ENCODE data around the gene ANGPTL7.

The ANGPTL7 gene

GRCh38 chr1:11211925-11212587 is 22.9 kb downstream of the ANGPTL7 start:
- TF ChIP-seq, protein P1, sequence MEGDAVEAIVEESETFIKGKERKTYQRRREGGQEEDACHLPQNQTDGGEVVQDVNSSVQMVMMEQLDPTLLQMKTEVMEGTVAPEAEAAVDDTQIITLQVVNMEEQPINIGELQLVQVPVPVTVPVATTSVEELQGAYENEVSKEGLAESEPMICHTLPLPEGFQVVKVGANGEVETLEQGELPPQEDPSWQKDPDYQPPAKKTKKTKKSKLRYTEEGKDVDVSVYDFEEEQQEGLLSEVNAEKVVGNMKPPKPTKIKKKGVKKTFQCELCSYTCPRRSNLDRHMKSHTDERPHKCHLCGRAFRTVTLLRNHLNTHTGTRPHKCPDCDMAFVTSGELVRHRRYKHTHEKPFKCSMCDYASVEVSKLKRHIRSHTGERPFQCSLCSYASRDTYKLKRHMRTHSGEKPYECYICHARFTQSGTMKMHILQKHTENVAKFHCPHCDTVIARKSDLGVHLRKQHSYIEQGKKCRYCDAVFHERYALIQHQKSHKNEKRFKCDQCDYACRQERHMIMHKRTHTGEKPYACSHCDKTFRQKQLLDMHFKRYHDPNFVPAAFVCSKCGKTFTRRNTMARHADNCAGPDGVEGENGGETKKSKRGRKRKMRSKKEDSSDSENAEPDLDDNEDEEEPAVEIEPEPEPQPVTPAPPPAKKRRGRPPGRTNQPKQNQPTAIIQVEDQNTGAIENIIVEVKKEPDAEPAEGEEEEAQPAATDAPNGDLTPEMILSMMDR (IDR thresholded peaks at IDR 0.05; ENCODE audit: insufficient read depth, low read length, poor library complexity, severe bottlenecking) = no peak
- H3K4me3 ChIP-seq (replicated peaks; ENCODE audit: low read depth, low read length) = no peak overlapping the region
- DNase-seq (ENCODE audit: extremely low read depth, insufficient read length) = no peak
- H3K27me3 ChIP-seq (replicated peaks; ENCODE audit: control insufficient read depth, insufficient read depth, low read length) = no peaks in the 10 kb centered on the region
- peaks cover 20% of the 10 kb centered on the region for H3K36me3 ChIP-seq (ENCODE audit: control insufficient read depth, insufficient read depth, low read length)

GRCh38 chr1:11214698-11215380 is 25.7 kb downstream of the ANGPTL7 start:
- DNase-seq (ENCODE audit: extremely low read depth, insufficient read length) = no peak
- no peak overlapping the region for H3K4me3 ChIP-seq (replicated peaks; ENCODE audit: low read depth, low read length)
- peaks cover 18% of the 10 kb centered on the region for H3K36me3 ChIP-seq (ENCODE audit: control insufficient read depth, insufficient read depth, low read length)
- H3K27me3 ChIP-seq (replicated peaks; ENCODE audit: control insufficient read depth, insufficient read depth, low read length) = no peaks in the 10 kb centered on the region
- TF ChIP-seq, protein P1 (IDR thresholded peaks at IDR 0.05; ENCODE audit: insufficient read depth, low read length, poor library complexity, severe bottlenecking) = no peak

DNA sequence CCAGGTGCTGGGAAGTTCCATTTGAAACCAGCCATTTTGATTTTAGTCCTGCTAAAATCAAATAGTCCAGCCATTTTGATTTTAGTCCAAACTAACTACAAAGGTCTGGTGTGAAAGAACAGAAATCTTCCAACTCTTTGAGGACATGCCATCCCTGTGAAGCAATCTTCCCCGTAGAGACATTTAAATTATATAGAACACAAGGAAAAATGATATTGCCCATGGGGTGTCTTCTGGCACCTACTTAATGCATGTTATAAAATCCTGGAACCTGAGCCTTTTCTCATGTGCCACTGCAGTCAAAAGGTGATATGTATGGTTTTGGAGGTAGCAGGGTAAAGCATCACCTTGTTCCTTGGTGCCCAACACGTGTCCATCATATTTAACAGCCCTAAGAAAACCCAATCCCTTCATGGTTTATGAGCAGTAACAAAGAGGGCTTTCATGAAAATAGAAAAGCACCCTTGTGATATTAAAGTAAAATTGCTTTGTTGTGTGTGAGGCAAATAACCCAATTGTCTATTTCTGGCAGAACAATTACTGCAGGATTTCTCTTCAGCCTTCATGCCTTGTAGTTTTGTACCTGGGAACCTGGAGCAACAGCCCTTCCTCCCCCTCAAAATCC is 26.3 kb downstream of the ANGPTL7 start:
- TF ChIP-seq, protein P1 (IDR thresholded peaks at IDR 0.05; ENCODE audit: insufficient read depth, low read length, poor library complexity, severe bottlenecking) = no peak
- peaks cover 18% of the 10 kb centered on the region for H3K36me3 ChIP-seq (ENCODE audit: control insufficient read depth, insufficient read depth, low read length)
- H3K4me3 ChIP-seq (replicated peaks; ENCODE audit: low read depth, low read length) = no peak overlapping the region
- no peaks in the 10 kb centered on the region for H3K27me3 ChIP-seq (replicated peaks; ENCODE audit: control insufficient read depth, insufficient read depth, low read length)
- no peak for DNase-seq (ENCODE audit: extremely low read depth, insufficient read length)

GRCh38 chr1:11216074-11216473 is 26.9 kb downstream of the ANGPTL7 start:
- Histone ChIP-seq H3K4me3 (replicated peaks; ENCODE audit: low read depth, low read length) (no peak overlapping the region), H3K36me3 (ENCODE audit: control insufficient read depth, insufficient read depth, low read length) (peaks cover 18% of the 10 kb centered on the region), H3K27me3 (replicated peaks; ENCODE audit: control insufficient read depth, insufficient read depth, low read length) (no peaks in the 10 kb centered on the region)
- TF ChIP-seq, protein P1 (IDR thresholded peaks at IDR 0.05; ENCODE audit: insufficient read depth, low read length, poor library complexity, severe bottlenecking) = no peak
- no peak for DNase-seq (ENCODE audit: extremely low read depth, insufficient read length)

DNA sequence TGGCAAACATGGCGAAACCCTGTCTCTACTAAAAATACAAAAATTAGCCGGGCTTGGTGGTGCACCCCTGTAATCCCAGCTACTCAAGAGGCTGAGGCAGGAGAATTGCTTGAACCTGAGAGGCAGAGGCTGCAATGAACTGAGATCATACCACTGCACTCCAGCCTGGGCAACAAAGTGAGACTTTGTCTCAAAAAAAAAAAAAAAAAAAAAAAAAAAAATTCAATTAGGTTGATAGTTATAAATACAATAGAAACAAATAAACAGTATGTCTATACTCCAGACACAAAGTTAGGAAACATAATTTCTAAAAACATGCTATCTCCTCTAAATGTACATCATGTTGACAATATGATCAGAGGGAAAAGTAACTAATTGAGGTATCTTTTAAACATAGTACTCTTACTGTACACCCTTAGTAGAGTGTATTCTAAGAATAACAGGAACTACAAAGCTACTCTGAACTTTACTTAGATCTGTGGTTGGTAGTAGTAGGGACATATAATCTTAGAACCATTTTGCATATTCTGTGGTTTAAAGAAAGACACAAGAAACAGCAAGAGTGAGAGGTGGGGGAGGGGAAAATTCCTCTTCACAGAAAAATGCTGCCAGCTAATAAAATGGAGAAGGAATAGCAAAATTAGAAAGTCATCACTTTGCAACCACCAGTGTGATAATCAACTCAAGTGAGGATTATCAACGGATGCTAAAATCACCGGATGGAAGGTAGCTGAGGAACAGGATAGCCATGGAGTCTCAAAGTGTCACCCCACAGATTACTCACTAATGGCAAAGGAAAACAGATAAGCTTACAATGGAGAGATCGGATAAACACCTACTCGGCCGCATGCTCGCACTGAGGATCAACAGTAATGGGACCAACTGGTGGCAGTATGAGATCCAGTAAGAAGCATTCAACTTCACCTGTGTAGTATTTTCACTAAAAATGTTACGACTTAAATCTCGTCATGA is 38.2 kb downstream of the ANGPTL7 start:
- H3K4me3 ChIP-seq (replicated peaks; ENCODE audit: low read depth, low read length) = no peak overlapping the region; the same call in 1 of the 2 replicates
- TF ChIP-seq, protein P1 (IDR thresholded peaks at IDR 0.05; ENCODE audit: insufficient read depth, low read length, poor library complexity, severe bottlenecking) = no peak
- H3K36me3 ChIP-seq (ENCODE audit: control insufficient read depth, insufficient read depth, low read length) = peaks cover 9% of the 10 kb centered on the region

More for the DNA sequence above, 38.2 kb downstream of the ANGPTL7 start:
- H3K27me3 ChIP-seq (replicated peaks; ENCODE audit: control insufficient read depth, insufficient read depth, low read length) = no peaks in the 10 kb centered on the region
- peak; percentile 28 for DNase-seq (ENCODE audit: extremely low read depth, insufficient read length)
